ENCODE data around the gene RRH.
A peak's percentile ranks its signal among the peaks of the same experiment; 100 is the strongest.

The RRH gene

GRCh38 chr4:109826719-109827118, 1.1 kb upstream of the RRH start:
- peak; percentile 37 for TF ChIP-seq CTCF (IDR thresholded peaks at IDR 0.05; ENCODE audit: control extremely low read depth, extremely low read depth, low read depth, missing control alignments)
- ChIA-PET CTCF (interaction anchor here (0.6 to 4.7 kb wide), 12 partner anchors 10 to 413 kb away, joined by 3 to 27 read pairs (median 3); partner anchors contain the start of genes GAR1 and SEC24B), POLR2A (no interaction called here)
- DNase-seq (ENCODE audit: extremely low spot score): peak; percentile 18

- ChIA-PET CTCF (no interaction called here), POLR2A (no interaction called here)
- DNase-seq (ENCODE audit: extremely low spot score): no peak
- TF ChIP-seq CTCF (IDR thresholded peaks at IDR 0.05; ENCODE audit: control extremely low read depth, extremely low read depth, low read depth, missing control alignments): no peak
These were observed 6.0 kb downstream of the RRH start for GRCh38 chr4:109833756-109834155.

- TF ChIP-seq CTCF (IDR thresholded peaks at IDR 0.05; ENCODE audit: control extremely low read depth, extremely low read depth, low read depth, missing control alignments): no peak
- CTCF ChIA-PET: no interaction called here
- DNase-seq (ENCODE audit: extremely low spot score): no peak
- POLR2A ChIA-PET: no interaction called here
These were observed 9.2 kb downstream of the RRH start for GRCh38 chr4:109836985-109837384.

GRCh38 chr4:109846395-109847098, 18.8 kb downstream of the RRH start:
- no peak for DNase-seq (ENCODE audit: extremely low spot score)
- POLR2A ChIA-PET: no interaction called here
- CTCF ChIA-PET: no interaction called here
- no peak for TF ChIP-seq CTCF (IDR thresholded peaks at IDR 0.05; ENCODE audit: control extremely low read depth, extremely low read depth, low read depth, missing control alignments)

- POLR2A ChIA-PET: no interaction called here
- CTCF ChIA-PET: interaction anchor here (1.5 kb wide), 1 partner anchor 11 kb away, joined by 4 read pairs; no protein-coding TSS in a partner anchor
These were observed 20.2 kb downstream of the RRH start, which contains the start of gene LRIT3 for GRCh38 chr4:109847896-109848442. Gene LRIT3, plus strand, starts transcription at chr4:109848107. Its CDS starts 95 bp downstream, at chr4:109848202.

GRCh38 chr4:109848501-109848900, 20.7 kb downstream of the RRH start:
- ChIA-PET POLR2A (no interaction called here), CTCF (interaction anchor here (0.9 to 1.5 kb wide), 2 partner anchors 10 to 33 kb away, joined by 3 to 4 read pairs; no protein-coding TSS in a partner anchor)
- TF ChIP-seq CTCF (IDR thresholded peaks at IDR 0.05; ENCODE audit: control extremely low read depth, extremely low read depth, low read depth, missing control alignments): no peak
- DNase-seq (ENCODE audit: extremely low spot score): no peak

More at GRCh38 chr4:109847896-109848442, 20.2 kb downstream of the RRH start, which contains the start of gene LRIT3:
- no peak for TF ChIP-seq CTCF (IDR thresholded peaks at IDR 0.05; ENCODE audit: control extremely low read depth, extremely low read depth, low read depth, missing control alignments)
- DNase-seq (ENCODE audit: extremely low spot score): no peak
